Activated T-cell treated with anti-CD3 and anti-CD28 coated beads, Interleukin-2, amount 50 U/mL, for 72 hours (primary cell): ENCODE measurements around the gene FOXN4. TPM values are rescaled to one million over a fixed set of nuclear protein-coding genes. Genes with fewer than 3 reads are reported as not detected.

Source experiments
- ATAC-seq, 2 donors: fragments of 150-1000 bp; cut with Tn5 transposase; replicated peaks in 1 of 2; 2 replicates each; pipeline ENCODE4 v1.10.0; 2021; ENCODE audit warnings: moderate library complexity in 2 of 2, mild to moderate bottlenecking in 1 of 2
- DNase-seq, 2 donors: peaks; one replicate each; pipeline ENCODE4 v3.0.0; 2021 to 2022; ENCODE audit warnings: mixed read lengths in 1 of 2
- H3K27ac Mint-ChIP-seq: one replicate; pipeline ENCODE4 v1.8.0; 2022; ENCODE audit warnings: mild to moderate bottlenecking, moderate library complexity, mixed read lengths
- H3K27me3 Mint-ChIP-seq: one replicate; pipeline ENCODE4 v1.8.0; 2022; ENCODE audit warnings: low read depth, mixed read lengths
- H3K36me3 Mint-ChIP-seq, 2 donors: one replicate each; pipeline ENCODE4 v1.8.0; 2022; ENCODE audit warnings: mixed read lengths in 2 of 2, mild to moderate bottlenecking in 1 of 2; ENCODE audit not compliant: insufficient read depth in 2 of 2
- H3K4me1 Mint-ChIP-seq: one replicate; pipeline ENCODE4 v1.8.0; 2022; ENCODE audit warnings: low read depth, mixed read lengths
- H3K4me3 Mint-ChIP-seq, 2 donors: one replicate each; pipeline ENCODE4 v1.8.0; 2022; ENCODE audit warnings: mild to moderate bottlenecking in 2 of 2, mixed read lengths in 2 of 2, moderate library complexity in 2 of 2
- H3K9me3 Mint-ChIP-seq, 2 donors: one replicate each; pipeline ENCODE4 v1.8.0; 2022; ENCODE audit warnings: mixed read lengths in 2 of 2
- total RNA-seq, 2 donors: library from RNA; stranded (reverse); gene quantifications; one replicate each; pipeline ENCODE4 v1.2.3, GENCODE V29; 2022

FOXN4 gene
- total RNA-seq, 2 donors from 2014 or later, result not detected

GRCh38 chr12:109258607-109259544 is 50.2 kb downstream of the FOXN4 start:
- no peak for ATAC-seq
- no peaks in the 10 kb centered on the region for H3K4me1 Mint-ChIP-seq
- H3K27ac Mint-ChIP-seq, result no peak overlapping the region
- H3K27me3 Mint-ChIP-seq, result no peaks in the 10 kb centered on the region
- no peak overlapping the region for H3K4me3 Mint-ChIP-seq
- H3K9me3 Mint-ChIP-seq, result peaks cover under 1 to 1% of the 10 kb centered on the region in 2 donors
- peaks cover 3 to 6% of the 10 kb centered on the region in 2 donors for H3K36me3 Mint-ChIP-seq
- no peak for DNase-seq

GRCh38 chr12:109258201-109258600 is 50.9 kb downstream of the FOXN4 start:
- no peak overlapping the region for H3K27ac Mint-ChIP-seq
- H3K27me3 Mint-ChIP-seq, result no peaks in the 10 kb centered on the region
- peaks cover 9 to 12% of the 10 kb centered on the region in 2 donors for H3K36me3 Mint-ChIP-seq
- ATAC-seq, result no peak
- peaks cover 6 to 7% of the 10 kb centered on the region in 2 donors for H3K9me3 Mint-ChIP-seq
- no peak overlapping the region for H3K4me3 Mint-ChIP-seq
- DNase-seq, result no peak
- H3K4me1 Mint-ChIP-seq, result no peaks in the 10 kb centered on the region

- no peak for ATAC-seq
Measured at GRCh38 chr12:109256011-109256410, 53.1 kb downstream of the FOXN4 start.

GRCh38 chr12:109255377-109255776 is 53.7 kb downstream of the FOXN4 start:
- H3K27me3 Mint-ChIP-seq, result no peaks in the 10 kb centered on the region
- H3K36me3 Mint-ChIP-seq, result peaks cover 12 to 20% of the 10 kb centered on the region in 2 donors
- H3K4me1 Mint-ChIP-seq, result peaks cover 3% of the 10 kb centered on the region
- DNase-seq (no peak), ATAC-seq (no peak)
- no peak overlapping the region for H3K4me3 Mint-ChIP-seq
- H3K27ac Mint-ChIP-seq, result no peak overlapping the region
- peaks cover 8 to 9% of the 10 kb centered on the region in 2 donors for H3K9me3 Mint-ChIP-seq

More at GRCh38 chr12:109256011-109256410, 53.1 kb downstream of the FOXN4 start:
- peaks cover 10 to 20% of the 10 kb centered on the region in 2 donors for H3K36me3 Mint-ChIP-seq
- H3K4me3 Mint-ChIP-seq, result no peak overlapping the region
- H3K4me1 Mint-ChIP-seq, result no peaks in the 10 kb centered on the region
- peaks cover 7 to 8% of the 10 kb centered on the region in 2 donors for H3K9me3 Mint-ChIP-seq
- H3K27ac Mint-ChIP-seq, result no peak overlapping the region
- no peak for DNase-seq
- no peaks in the 10 kb centered on the region for H3K27me3 Mint-ChIP-seq

- DNase-seq (no peak), ATAC-seq (no peak)
- no peak overlapping the region for H3K27ac Mint-ChIP-seq
- H3K27me3 Mint-ChIP-seq, result no peaks in the 10 kb centered on the region
- H3K9me3 Mint-ChIP-seq, result peaks cover 8 to 9% of the 10 kb centered on the region in 2 donors
- H3K36me3 Mint-ChIP-seq, result peaks cover 12 to 20% of the 10 kb centered on the region in 2 donors
- peaks cover 9% of the 10 kb centered on the region for H3K4me1 Mint-ChIP-seq
- H3K4me3 Mint-ChIP-seq, result no peak overlapping the region
Measured at GRCh38 chr12:109253913-109254544, 55.1 kb downstream of the FOXN4 start.

- DNase-seq (no peak), ATAC-seq (no peak)
- no peak overlapping the region for H3K27ac Mint-ChIP-seq
- H3K36me3 Mint-ChIP-seq, result peaks cover 12 to 20% of the 10 kb centered on the region in 2 donors
- peaks cover 9% of the 10 kb centered on the region for H3K4me1 Mint-ChIP-seq
- no peaks in the 10 kb centered on the region for H3K27me3 Mint-ChIP-seq
- no peak overlapping the region for H3K4me3 Mint-ChIP-seq
- peaks cover 8 to 9% of the 10 kb centered on the region in 2 donors for H3K9me3 Mint-ChIP-seq
Measured at GRCh38 chr12:109252799-109253198, 56.3 kb downstream of the FOXN4 start.

- Mint-ChIP-seq H3K4me1 (peaks cover 9% of the 10 kb centered on the region), H3K36me3 (peaks cover 12 to 20% of the 10 kb centered on the region in 2 donors), H3K27me3 (no peaks in the 10 kb centered on the region), H3K9me3 (peaks cover 8 to 9% of the 10 kb centered on the region in 2 donors), H3K4me3 (no peak overlapping the region), H3K27ac (no peak overlapping the region)
- DNase-seq (no peak), ATAC-seq (peak in 1 of 2 donors; percentile 32)
Measured at GRCh38 chr12:109250523-109250922, 58.6 kb downstream of the FOXN4 start.

- ATAC-seq (no peak), DNase-seq (no peak)
- no peak overlapping the region for H3K4me3 Mint-ChIP-seq
- no peaks in the 10 kb centered on the region for H3K27me3 Mint-ChIP-seq
- peaks cover 0 to 2% of the 10 kb centered on the region in 2 donors for H3K9me3 Mint-ChIP-seq
- peaks cover 2 to 7% of the 10 kb centered on the region in 2 donors for H3K36me3 Mint-ChIP-seq
- no peak overlapping the region for H3K27ac Mint-ChIP-seq
- H3K4me1 Mint-ChIP-seq, result peaks cover 9% of the 10 kb centered on the region
Measured at GRCh38 chr12:109247831-109248654, 61.0 kb downstream of the FOXN4 start.

GRCh38 chr12:109246221-109246620 is 62.9 kb downstream of the FOXN4 start:
- peaks cover 2% of the 10 kb centered on the region in 2 donors for H3K36me3 Mint-ChIP-seq
- peaks cover 0 to 2% of the 10 kb centered on the region in 2 donors for H3K9me3 Mint-ChIP-seq
- no peak overlapping the region for H3K4me3 Mint-ChIP-seq
- no peaks in the 10 kb centered on the region for H3K27me3 Mint-ChIP-seq
- DNase-seq (no peak), ATAC-seq (no peak)
- peaks cover 9% of the 10 kb centered on the region for H3K4me1 Mint-ChIP-seq
- H3K27ac Mint-ChIP-seq, result no peak overlapping the region

GRCh38 chr12:109244073-109244472 is 65.0 kb downstream of the FOXN4 start:
- H3K9me3 Mint-ChIP-seq, result no peaks in the 10 kb centered on the region
- ATAC-seq (no peak), DNase-seq (no peak)
- no peak overlapping the region for H3K4me3 Mint-ChIP-seq
- H3K27me3 Mint-ChIP-seq, result no peaks in the 10 kb centered on the region
- no peak overlapping the region for H3K27ac Mint-ChIP-seq
- H3K36me3 Mint-ChIP-seq, result peaks cover 0 to 2% of the 10 kb centered on the region in 2 donors
- H3K4me1 Mint-ChIP-seq, result peaks cover 4% of the 10 kb centered on the region

GRCh38 chr12:109241936-109242335 is 67.1 kb downstream of the FOXN4 start:
- Mint-ChIP-seq H3K4me3 (no peak overlapping the region), H3K27me3 (no peaks in the 10 kb centered on the region), H3K27ac (no peak overlapping the region), H3K4me1 (peaks cover 8% of the 10 kb centered on the region), H3K9me3 (no peaks in the 10 kb centered on the region), H3K36me3 (peaks cover 0 to 2% of the 10 kb centered on the region in 2 donors)
- no peak for ATAC-seq
- DNase-seq, result no peak

GRCh38 chr12:109240365-109240764 is 68.7 kb downstream of the FOXN4 start:
- no peaks in the 10 kb centered on the region for H3K27me3 Mint-ChIP-seq
- no peak for ATAC-seq
- no peak overlapping the region for H3K4me3 Mint-ChIP-seq
- no peaks in the 10 kb centered on the region for H3K9me3 Mint-ChIP-seq
- DNase-seq, result no peak
- peaks cover 8% of the 10 kb centered on the region for H3K4me1 Mint-ChIP-seq
- H3K36me3 Mint-ChIP-seq, result peaks cover 0 to 2% of the 10 kb centered on the region in 2 donors
- H3K27ac Mint-ChIP-seq, result no peak overlapping the region
